DMS153 (cell line): ENCODE measurements around the gene SERPINB6.
"Not testable (repeated sequence)": the region's sequence is repeated elsewhere in the genome, so short reads cannot be mapped to it uniquely, and the experiment has no call there.

Source experiments
- DNase-seq: peaks from one replicate; lab custom pipeline; 2025; lab: John Stamatoyannopoulos, UW

The SERPINB6 gene

DNA sequence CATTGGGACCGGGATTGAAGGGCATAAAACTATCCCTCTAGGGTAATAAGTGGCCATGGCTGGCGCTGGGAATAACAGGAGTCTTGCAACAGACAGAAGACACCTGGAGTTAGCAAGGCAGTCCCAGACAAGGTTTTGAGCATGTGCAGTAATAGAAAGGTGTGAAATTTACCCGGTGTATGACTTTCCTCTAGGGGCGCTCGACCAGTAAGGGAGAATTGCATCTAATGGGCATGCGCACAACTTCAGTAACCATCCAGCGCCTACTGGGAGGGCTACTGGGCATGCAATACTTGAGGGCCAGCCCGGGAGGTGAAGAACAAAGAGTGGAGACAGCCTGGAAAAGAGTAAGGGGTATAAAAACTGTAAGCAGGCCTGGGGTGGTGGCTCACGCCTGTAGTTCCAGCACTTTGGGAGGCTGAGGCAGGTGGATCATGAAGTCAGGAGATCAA is 32.7 kb downstream of the SERPINB6 start:
- DNase-seq: no peak

DNA sequence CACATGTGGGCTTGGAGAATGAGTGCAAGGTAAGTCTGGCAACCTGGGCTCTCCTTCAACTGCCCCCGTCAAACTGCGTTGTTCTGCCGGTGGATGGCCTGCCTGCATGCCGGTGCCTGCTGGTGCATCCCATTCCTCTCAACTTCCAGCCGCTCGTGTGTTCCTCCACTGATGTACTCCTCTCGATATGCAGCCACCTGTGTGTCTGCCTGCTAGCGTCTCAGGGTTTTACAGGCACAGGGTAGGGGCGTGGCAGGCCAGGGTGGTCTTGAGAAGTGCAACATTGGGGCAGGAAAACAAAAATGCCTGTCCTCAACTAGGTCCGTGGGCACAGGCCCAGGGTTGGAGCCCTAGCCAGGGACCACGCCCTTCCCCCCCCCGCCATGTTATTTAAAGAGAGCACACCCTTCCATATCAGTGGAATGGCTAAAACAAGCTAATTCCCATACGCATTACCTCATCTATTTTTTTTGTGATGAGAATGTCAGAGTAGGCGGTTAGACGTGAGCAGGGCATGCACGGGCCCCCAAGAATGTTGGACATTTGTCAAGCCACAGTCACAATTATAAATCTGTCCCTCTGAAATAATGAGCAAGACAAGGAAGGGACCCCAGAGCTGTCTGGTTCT is 33.2 kb downstream of the SERPINB6 start:
- DNase-seq: no peak

DNA sequence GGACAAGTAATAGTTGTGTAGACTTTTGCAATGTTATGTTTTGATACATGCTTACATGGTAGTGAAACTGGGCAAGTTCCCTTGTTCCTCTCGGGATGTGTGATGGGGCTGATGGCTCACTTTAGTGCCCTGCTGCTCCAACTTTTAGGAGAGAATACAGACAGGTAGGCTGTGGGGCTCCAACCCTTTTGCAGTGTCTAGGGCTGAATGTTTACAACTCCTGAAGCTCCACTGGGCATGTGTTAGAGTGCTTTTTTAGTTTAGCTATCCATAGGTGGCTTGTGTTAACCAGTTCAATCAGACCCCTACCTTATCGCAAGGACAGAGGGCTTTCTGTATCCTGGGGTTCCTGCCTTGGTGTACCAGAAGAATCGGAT is 33.8 kb downstream of the SERPINB6 start:
- DNase-seq: no peak

DNA sequence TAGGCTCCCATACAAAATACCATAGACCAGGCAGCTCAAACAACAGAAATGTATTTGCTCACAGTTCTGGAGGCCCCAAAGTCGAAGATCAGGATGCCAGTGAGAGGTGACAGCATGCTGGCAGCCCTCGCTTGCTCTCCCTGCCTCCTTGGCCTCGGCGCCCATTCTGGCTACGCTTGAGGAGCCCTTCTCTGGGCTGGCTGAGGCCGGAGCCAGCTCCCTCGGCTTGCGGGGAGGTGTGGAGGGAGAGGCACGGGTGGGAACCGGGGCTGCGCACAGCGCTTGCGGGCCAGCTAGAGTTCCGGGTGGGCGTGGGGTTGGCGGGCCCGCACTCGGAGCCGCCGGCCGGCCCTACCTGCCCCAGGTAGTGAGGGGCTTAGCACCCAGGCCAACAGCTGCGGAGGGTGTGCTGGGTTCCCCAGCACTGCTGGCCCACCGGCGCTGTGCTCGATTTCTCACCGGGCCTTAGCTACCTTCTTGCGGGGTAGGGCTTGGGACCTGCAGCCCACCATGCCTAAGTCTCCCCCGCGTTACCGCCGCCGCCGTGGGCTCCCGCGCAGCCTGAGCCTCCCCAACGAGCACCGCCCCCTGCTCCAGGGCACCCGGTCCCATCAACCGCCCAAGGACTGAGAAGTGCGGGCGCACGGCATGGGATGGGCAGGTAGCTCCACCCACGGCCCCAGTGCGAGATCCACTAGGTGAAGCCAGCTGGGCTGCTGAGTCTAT is 35.6 kb downstream of the SERPINB6 start:
- no peak for DNase-seq

DNA sequence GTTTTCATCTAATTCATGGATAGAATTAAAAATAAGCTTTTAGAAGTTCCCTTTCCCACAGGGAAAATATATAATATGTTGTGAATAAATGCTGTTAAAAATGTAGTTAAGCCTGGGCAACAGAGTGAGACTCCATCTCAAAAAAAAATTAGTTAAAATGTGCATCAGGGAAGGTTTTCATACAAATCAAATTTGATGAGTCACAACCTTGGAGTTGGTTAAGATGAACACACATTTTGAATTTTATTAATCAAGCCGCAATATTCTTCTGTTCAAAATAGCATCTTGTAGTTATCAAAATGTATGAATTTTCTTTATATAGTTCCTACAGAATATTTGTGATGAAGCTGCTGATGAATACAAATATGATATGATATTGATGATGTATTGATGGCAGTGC is 37.3 kb downstream of the SERPINB6 start:
- DNase-seq: no peak

DNA sequence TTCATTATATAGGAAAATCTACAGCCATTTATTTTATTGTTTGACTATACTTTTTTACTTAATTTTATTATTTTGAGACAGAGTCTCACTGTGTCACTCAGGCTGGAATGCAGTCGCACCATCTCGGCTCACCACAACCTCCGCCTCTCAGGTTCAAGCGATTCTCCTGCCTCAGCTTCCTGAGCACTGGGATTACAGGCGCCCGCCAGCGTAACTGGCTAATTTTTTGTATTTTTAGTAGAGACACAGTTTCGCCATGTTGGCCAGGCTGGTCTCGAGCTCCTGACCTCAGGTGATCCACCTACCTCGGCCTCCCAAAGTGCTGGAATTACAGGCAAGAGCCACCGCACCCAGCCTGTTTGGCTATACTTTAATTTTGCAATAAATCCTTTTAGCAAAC is 38.5 kb downstream of the SERPINB6 start:
- not testable (repeated sequence) for DNase-seq

DNA sequence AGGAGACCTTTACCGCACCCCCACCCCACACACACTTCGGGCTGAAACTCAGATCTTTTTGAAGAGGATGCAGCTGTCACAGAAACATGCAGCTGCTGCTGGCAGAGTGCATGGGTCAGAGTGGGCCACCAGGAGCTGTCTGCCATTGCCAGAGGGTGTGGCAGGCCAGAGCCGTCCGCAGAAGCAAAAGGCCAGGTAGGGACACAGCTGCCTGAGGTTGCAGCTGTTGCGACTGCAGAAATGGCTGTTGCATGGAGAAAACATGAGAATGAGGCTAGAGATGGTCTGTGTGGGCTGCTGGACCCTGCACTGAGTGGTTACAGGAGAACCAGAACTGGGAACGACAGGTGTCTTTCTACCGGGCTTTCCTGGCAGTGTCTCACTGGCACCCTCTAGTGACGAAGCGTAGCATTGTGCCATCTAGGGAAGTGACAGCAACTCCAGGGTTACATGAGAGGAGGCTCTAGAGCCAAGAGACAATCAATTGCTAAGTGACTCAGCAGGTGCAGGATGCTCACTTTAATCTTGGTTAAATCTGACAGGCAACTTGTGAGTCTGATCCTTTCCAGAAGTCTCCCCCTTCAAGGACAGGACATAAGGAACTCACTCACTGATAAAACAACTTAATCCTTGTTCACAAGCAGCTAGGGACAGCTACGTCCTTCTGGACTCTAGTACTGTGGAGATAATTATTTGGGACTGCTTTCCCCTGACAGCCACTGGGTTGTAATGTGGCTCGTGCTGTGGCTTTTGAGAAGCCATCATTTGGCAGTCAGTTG is 39.2 kb downstream of the SERPINB6 start:
- DNase-seq: peak; percentile 6

DNA sequence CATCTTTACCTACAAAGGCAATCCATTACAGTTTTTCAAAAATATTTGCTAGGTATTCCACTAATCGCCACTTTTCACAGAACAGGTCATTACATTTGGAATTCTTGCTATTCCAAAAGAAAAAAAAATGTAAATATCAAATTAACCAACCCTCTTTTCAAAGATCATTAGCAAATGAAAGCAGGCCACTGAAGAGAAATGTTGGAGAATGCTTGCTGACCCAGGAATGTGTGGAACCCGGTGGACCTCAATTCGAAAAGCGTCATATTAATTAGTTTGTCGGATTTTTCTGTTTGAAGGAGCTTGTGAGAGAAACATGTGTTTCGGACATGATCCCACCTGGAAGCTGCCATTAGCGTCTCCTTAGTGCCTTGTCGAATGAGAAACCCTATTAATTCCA is 40.3 kb downstream of the SERPINB6 start:
- DNase-seq: no peak

DNA sequence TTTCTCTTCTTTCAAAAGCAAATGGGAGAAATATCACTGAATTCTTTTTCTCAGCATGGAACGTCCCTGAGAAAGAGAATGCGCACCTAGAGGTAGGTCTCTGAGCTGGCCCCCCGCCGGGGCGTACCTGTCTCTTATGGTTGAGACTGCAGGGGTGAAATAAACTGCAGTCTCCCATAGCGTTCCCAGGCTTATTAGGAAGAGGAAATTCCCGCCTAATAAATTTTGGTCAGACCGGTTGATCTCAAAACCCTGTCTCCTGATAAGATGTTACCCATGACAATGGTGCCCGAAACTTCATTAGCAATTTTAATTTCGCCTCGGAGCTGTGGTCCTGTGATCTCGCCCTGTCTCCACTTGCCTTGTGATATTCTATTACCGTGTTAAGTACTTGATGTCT is 43.4 kb downstream of the SERPINB6 start:
- DNase-seq: not testable (repeated sequence)

DNA sequence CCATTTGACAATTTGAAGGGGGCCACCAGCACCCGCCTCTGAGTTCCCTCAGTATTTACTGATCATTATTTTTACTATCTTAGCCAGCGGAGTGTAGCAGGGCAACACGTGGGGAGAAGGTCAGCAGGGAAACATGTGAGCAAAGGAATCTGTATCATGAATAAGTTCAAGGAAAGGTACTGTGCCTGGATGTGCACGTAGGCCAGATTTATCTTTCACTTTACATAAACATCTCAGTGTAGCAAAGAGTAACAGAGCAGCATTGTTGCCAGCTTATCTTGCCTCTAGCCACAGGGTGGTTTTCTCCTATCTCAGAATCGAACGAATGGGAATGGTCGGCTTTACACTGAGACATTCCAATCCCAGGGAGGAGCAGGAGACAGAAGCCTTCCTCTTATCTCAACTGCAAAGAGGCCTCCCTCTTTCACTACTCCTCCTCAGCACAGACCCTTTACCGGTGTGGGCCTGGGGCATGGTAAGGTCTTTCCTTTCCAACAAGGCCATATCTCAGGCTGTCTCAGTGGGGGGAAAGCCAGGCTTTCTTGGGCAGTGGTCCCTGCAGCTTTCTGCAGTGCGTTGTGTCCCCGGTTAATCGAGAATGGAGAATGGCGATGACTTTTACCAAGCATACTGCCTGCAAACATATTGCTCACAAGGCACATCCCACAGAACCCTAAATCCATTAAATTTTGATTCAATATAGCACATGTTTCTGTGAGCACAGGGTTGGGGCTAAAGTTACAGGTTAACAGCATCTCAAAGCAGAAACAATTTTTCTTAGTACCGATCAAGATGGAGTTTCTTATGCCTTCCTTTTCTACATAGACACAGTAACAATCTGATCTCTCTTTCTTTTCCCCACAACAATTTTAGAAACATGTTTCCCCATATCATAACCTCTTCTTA is 45.3 kb downstream of the SERPINB6 start:
- DNase-seq: not testable (repeated sequence)

DNA sequence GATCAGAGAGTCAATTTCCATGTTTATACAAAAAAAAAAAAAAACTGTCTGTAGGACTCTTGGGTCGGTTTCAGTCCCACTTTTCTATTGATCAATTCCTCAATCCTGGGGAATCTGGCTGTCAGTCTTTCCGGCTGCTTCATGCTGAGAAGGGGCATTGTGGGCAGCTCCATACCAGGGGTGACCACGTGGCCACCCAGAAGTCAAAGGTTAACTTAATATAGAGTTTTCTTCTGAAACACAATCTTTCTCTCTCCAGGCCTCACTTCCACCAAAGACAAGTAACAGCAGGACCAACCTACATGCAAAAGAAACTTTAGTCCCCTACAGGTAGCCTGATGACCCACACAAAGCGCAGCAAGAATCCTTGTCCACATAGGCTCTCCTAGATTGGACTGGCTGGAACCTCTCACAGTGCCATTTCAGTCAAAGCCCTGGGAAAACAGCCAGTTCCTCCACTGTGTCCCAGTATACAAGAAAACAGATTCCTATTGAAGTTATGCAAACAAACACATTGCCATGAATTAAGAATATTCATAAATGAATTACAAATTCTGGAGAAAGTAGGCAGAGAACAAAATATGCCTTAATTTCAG is 49.7 kb downstream of the SERPINB6 start:
- no peak for DNase-seq

DNA sequence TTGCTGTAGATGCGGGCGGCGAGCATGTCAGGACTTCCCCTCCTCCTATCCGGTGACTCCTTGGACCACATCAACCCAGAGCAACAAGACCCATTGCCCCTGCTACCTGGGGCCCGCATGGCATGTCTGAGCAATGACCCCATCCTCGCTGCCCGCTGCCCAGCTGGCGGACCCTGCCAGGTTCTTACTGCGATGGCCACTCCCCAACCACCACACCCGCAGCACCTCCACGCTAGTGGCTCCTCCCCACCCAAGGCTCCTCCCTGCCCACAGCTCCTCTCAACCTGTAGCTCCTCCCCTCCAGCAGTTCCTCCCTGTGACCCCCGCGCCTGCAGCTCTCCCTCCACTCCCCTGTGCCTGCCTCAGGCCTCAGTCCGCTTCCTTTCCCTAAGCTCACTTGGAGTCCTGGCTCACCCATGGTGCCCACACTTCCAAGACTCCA is 50.7 kb downstream of the SERPINB6 start:
- no peak for DNase-seq

DNA sequence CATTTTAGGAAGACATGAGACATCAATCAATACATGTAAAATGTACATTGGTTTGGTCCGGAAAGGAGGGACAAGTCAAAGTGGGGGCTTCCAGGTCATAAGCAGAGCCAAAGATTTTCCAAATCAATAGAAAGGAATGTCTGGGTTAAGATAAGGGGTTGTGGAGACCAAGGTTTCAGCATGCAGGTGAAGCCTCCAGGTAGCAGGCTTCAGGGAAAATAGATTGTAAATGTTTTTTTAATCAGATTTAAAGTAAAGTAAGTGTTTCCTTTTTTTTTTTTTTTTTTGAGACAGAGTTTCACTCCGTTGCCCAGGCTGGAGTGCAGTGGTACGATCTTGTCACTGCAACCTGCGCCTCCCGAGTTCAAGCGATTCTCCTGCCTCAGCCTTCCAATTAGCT is 51.5 kb downstream of the SERPINB6 start:
- no peak for DNase-seq

DNA sequence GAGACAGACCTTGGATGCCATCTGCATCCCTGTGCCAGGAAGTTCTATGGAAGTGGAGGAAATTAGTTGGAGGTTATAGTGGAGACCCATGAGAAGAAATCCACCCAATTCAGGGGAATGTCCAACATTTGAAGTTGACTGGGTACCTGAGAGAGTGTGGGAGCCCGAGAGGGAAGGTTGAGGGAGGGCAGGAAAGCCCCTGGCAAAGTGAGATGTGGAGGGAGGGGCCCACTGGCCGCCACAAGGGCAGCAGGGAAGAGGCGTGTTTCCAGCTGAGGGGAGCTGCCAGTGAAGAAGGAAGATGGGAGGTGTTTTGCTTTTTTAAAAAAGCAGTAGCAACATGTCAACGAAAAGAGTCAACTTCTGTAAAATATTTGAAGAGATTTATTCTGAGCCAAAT is 52.0 kb downstream of the SERPINB6 start:
- no peak for DNase-seq

DNA sequence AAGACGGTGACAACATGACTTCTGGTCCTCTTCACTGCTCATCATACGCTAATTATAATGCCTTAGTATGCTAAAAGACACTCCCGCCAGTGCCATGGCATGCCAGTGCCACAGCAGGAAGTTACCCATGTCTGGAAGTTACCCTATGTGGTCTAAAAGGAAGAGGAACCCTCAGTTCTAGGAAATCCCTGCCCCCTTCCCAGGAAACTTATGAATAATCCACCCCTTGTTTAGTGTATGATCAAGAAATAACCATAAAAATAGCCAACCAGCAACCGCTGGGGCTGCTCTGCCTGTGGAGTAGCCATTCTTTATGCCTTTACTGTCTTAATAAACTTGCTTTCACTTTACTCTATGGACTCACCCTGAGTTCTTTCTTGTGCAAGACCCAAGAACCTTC is 52.4 kb downstream of the SERPINB6 start:
- no peak for DNase-seq

DNA sequence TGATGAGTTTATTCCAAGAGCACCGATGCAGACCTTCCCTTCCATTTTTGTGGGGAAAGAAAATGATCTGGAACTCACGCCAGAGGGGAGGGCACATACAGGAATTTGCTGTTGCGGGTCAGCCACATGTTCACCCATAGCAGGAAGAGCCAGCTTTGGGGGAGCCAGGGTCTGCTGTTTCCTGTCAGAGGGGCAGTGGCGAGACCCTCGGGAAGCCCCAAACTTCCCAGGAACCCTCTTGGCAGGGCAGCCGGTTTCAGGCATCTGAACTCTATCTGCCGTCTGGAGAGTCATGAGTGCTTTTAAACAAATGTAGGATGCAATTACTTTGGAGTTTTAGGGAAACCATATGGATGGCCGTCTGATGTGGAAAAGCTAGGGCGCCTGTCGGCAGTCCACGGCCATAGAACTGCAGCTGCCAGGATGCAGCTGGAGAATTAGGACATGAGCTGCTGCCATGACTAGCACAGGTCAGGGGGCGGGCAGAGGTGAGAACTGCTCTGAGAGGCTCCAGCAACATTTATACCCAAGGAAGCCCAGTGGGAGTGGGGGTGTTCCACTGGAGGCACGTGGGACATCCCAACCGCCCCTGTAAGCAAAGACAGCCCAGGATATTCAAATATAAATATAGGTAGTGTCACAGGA is 53.4 kb downstream of the SERPINB6 start:
- DNase-seq: no peak

DNA sequence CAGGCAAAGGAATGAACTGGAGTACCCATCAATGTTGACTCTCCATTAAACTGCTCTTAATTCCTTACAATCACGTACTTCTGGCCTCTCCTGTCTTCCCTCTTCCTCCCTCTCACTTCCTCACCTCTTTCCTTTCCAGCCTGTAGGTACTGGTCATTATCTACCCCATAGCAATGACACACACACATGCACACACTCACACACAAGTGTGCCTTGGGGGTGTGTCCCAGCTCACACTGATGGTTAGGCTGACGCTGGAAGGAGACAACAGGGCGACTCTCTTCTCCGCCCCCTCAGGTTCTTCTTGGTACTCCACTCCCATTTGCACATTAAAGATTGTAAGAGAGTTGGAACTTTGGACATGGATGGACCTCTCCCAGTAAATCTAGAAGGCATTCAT is 54.3 kb downstream of the SERPINB6 start:
- DNase-seq: no peak

DNA sequence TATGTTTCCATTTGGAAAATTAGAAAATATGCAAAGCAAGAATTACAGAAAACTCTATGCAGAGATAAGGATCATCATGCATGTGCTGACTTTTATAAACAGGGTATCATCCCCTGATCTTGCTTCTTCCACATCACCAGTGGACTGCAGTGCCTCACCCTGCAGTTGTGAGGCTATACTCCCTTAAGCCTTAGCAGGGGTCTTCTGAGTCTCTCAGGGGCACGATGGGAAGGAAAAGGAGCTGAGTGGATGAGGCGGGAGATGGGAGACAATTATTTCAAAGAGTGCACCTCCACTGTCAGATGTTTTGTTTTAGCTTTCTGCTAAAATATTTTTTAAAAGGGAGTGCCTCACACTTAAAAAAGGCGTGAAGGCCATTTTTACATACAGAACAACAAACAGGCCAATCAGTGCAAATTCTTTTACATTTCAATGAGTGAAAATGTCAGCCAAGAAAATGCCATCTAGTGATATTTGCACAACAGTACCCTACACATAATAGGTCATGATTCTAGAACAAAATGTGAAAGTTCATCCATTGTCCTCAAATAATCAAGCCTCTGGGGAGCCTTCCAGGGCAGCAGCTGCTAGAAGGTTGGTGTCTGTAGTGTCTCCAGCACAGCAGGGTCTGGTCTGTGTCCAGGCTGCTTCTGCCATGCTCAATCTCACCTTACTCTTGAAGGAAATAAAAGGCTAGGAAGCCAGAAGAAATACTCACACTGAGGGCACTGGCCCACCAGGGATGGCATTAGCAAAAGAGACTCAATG is 55.0 kb downstream of the SERPINB6 start:
- DNase-seq: no peak

DNA sequence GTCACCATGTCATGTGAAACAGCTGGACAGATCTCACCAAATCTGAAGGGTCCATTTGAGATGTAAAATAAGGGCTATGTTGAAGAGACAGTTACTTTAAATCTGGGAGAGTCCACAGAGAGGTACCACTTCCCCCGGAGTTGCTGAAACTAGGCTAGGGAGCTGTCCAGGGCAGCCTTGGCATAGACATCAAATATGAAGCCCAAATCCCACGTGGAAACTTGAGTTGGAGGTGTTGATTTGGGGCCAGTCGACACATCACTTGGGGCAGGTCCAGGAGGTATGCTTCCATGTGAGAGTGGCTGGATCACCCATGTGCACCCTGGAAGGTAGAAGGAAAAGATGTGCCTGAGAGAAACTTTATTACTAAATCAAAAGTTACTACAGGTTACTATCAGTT is 56.2 kb downstream of the SERPINB6 start:
- DNase-seq: no peak

DNA sequence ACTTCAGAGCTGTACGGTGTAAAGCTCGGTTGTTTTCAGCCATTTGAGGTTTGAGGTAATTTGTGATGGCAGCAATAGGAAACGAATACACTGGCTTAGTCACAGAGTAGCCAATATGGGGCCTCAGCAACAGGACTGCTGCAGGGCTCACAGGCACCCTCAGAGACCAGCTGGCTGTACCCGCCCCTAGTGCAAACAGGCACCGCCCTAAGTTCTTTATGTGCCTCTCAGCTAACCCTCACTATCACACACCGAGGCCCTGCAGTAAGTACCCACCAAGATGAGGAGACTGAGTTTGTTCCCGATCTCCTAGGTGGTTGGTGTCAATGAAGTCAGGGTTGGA is 57.1 kb downstream of the SERPINB6 start:
- no peak for DNase-seq
